Measurements from ENCODE around the gene NT5C2.
"Not testable (repeated sequence)": the region's sequence is repeated elsewhere in the genome, so short reads cannot be mapped to it uniquely, and the experiment has no call there.

Gene NT5C2

DNA sequence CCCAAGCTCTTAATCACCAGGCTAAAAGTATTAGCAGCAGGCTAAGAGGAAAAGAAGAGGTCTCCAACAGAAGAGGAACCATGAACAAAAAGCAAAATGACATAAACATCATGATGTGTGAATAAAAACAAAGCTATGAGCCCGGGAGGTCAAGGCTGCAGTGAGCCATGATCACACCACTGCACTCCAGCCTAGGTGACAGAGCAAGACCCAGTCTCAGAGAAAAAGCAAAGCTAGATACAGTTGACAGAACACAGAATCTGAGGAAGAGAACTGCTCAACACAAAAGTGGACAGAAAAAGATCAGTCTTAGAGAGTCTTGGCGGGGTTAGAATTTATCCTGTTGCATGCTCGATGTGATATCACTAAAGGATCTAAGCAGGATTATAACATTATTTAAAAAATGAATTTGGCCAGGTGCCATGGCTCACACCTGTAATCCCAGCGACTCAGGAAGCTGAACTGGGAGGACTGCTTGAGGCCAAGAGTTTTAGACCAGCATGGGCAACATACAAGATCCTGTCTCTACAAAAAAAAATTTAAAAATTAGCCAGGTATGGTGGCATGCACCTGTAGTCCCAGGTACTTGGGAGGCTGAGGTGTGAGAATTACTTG lies 37.5 kb downstream of the NT5C2 start:
- Mint-ChIP-seq H3K36me3 (peaks cover 24% of the 10 kb centered on the region), H3K27ac (no peak overlapping the region), H3K9me3 (ENCODE audit: low read depth) (no peaks in the 10 kb centered on the region), H3K4me3 (no peak overlapping the region), H3K4me1 (ENCODE audit: low read depth) (peaks cover 2% of the 10 kb centered on the region), H3K27me3 (no peaks in the 10 kb centered on the region)

DNA sequence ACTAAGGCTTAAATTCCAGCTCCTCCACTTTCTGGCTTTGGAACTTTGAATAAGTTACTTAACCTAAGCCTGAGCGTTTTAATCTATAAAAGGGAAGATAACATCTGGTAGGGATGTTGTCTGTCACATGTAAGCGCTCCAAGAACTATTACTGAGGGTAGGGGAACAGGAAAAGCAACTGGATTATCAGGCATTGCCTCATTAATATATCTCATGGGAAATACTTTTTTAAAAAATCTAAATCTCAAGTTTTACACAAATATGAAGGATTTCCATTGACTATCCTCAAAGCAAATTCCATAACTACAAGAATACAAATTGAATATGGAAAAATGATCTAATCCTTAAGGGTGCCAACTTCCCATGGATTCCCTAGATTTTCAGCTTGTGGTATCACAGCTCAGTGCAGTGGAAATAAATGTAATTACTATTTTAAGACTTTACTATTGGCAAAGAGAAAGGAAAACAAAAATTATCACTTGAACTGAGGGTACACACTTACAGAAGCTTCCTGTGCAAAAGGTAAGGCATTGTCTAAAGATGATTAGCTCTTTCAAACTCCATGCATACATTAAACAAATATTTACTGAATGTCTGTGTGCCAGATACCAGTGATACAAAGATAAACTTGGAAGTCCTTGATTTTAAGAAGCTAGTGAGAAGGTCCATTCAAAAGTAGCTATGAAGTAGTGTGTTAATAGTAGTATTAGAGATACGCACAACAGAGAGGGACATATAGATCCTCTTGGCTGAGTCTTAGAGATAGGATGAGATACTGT lies 38.4 kb downstream of the NT5C2 start:
- Mint-ChIP-seq H3K27ac (no peak overlapping the region), H3K27me3 (no peaks in the 10 kb centered on the region), H3K36me3 (peaks cover 17% of the 10 kb centered on the region), H3K4me3 (no peak overlapping the region), H3K9me3 (ENCODE audit: low read depth) (no peaks in the 10 kb centered on the region), H3K4me1 (ENCODE audit: low read depth) (peaks cover 2% of the 10 kb centered on the region)

DNA sequence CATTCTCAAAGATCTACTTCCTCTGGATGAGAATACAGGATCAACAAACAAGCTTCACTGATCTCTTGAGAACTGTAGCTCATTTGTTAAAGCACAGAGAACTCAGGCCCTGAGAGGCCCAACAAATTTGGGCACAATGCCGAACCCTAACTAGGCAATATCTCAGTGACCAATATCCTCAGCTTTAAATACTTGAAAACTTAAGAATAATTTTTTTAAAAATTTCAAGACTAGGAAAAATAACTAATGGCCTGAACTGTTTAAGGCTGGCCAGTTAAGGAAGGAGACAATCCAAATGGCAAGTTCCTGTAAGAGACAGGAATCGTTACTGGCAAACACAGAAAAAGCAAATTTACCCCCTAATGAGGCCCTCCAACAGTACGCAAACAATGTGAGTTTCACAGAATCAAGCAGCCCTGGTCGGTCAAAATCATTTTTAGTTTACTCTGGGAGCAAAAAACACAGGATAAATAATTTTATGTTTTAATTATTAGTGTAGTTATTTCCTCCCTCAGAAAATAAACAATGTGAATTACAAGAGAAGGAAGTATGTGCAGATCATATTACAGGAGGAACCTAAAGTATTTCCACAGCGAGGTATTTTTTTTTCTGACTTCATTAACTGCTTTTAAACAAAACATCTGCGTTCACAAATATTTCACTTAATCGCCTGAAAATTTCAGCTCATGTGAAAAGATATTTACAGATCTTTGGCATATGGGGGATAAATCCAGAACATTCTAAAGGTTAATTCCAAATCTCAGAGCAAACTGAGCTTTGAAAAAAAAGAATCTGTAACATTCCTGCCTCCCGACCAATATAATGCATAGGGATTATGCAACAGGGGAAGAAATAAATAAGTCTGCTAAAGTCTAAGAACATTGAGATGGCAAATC lies 39.5 kb downstream of the NT5C2 start:
- no peaks in the 10 kb centered on the region for H3K27me3 Mint-ChIP-seq
- peaks cover 4% of the 10 kb centered on the region for H3K4me1 Mint-ChIP-seq (ENCODE audit: low read depth)
- H3K9me3 Mint-ChIP-seq (ENCODE audit: low read depth), result no peaks in the 10 kb centered on the region
- H3K36me3 Mint-ChIP-seq, result peaks cover 14% of the 10 kb centered on the region
- no peak overlapping the region for H3K27ac Mint-ChIP-seq
- H3K4me3 Mint-ChIP-seq, result no peak overlapping the region

DNA sequence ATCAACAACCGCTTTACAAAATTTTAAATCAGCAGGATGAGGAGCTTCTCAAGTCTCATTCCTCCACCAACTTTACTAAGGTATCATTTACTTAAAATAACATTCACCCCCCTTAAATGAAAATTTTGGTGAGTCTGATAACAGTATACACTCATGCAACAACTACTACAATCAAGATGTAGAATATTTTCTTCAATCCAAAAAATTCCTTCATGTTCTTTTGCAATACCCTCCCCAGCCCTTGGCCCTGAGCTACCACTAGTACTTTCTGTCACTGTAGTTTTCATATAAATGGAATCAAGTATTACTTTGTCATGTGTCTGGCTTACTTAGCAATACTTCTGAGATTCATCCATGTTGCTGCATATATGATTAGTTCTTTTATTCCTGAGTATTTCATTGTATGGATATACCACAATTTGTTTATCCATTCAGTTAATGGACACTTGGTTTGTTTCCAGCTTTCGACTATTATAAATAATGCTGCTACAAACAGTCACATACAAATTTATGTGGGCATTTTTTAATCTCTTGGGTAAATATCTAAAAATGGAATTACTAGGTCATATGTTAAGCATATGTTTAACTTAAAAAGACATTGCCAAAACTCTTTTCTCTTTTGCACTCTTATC lies 43.0 kb downstream of the NT5C2 start:
- H3K4me3 Mint-ChIP-seq, result no peak overlapping the region
- H3K27me3 Mint-ChIP-seq, result no peaks in the 10 kb centered on the region
- no peaks in the 10 kb centered on the region for H3K9me3 Mint-ChIP-seq (ENCODE audit: low read depth)
- peaks cover 12% of the 10 kb centered on the region for H3K36me3 Mint-ChIP-seq
- peaks cover 7% of the 10 kb centered on the region for H3K4me1 Mint-ChIP-seq (ENCODE audit: low read depth)
- H3K27ac Mint-ChIP-seq, result no peak overlapping the region

DNA sequence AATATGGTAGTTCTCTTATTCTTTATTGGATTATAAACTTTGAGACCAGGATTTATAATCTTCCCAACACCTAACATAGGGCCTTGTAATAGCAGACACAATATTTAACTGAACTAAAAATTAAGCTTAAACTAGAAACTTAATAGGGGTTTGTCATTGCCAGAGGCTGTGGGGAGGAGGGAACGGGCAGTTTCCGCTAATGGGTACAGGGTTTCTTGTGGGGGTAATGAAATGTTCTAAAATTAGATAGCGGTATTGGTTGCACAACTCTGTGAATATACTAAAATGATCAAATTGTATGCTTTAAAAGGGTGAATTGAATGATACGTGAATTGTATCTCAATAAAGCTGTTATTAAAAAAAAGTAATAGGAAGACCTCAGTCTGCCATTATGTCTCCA lies 45.4 kb downstream of the NT5C2 start:
- no peaks in the 10 kb centered on the region for H3K27me3 Mint-ChIP-seq
- H3K4me3 Mint-ChIP-seq, result no peak overlapping the region
- H3K36me3 Mint-ChIP-seq, result peaks cover 10% of the 10 kb centered on the region
- H3K27ac Mint-ChIP-seq, result no peak overlapping the region
- H3K4me1 Mint-ChIP-seq (ENCODE audit: low read depth), result peaks cover 11% of the 10 kb centered on the region
- H3K9me3 Mint-ChIP-seq (ENCODE audit: low read depth), result no peaks in the 10 kb centered on the region

DNA sequence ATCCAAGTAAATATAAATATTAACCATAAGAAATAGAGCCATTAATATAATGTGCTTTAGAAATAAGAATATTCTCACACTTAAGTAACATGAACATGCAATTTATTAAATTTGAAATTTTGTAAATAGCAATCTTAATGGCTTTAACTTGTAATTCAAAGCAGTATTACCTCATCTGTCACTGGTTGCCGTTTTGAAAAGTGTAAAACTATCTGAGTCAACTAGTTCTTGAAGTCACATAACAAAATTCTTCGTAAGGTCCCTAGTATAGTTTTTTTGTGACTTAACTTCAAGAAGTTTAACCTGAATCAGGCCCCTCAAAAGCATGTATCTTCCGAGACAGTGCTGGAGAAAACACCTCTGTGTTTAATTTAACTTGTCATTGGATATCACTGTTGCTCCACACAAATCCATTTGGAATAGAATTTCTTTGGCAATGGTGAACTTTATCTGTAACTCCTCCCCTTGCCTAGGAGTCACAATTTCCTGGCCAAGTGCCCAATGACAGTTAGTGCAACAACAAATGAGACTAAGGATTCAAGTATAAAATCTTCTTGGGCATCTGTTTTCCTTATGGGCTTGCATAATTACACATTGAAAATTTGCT lies 47.1 kb downstream of the NT5C2 start:
- H3K9me3 Mint-ChIP-seq (ENCODE audit: low read depth), result no peaks in the 10 kb centered on the region

DNA sequence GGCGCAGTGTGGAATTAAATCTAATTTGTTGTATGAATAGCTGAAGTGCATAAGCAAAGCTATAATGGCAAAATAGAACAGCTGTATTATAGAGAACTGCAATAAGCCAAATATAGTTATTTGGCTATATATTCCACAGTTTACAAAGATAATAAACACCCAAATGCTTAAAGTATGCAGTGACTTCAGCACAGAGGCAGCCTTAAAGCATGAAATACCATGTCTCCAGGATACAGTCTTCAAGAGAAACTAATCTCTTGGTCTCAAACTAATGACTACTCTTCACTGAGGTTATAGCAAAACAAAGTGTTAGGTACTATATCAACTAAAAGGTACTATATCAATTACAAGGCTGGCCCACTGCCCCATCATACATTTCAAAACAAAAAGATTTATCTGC lies 48.0 kb downstream of the NT5C2 start:
- H3K4me1 Mint-ChIP-seq (ENCODE audit: low read depth), result peaks cover 14% of the 10 kb centered on the region
- no peaks in the 10 kb centered on the region for H3K27me3 Mint-ChIP-seq
- peaks cover 15% of the 10 kb centered on the region for H3K36me3 Mint-ChIP-seq
- H3K4me3 Mint-ChIP-seq, result no peak overlapping the region
- H3K27ac Mint-ChIP-seq, result no peak overlapping the region
- H3K9me3 Mint-ChIP-seq (ENCODE audit: low read depth), result no peaks in the 10 kb centered on the region

More for the DNA sequence above, 47.1 kb downstream of the NT5C2 start:
- Mint-ChIP-seq H3K27ac (no peak overlapping the region), H3K4me3 (no peak overlapping the region), H3K4me1 (ENCODE audit: low read depth) (peaks cover 12% of the 10 kb centered on the region), H3K36me3 (peaks cover 9% of the 10 kb centered on the region), H3K27me3 (no peaks in the 10 kb centered on the region)

DNA sequence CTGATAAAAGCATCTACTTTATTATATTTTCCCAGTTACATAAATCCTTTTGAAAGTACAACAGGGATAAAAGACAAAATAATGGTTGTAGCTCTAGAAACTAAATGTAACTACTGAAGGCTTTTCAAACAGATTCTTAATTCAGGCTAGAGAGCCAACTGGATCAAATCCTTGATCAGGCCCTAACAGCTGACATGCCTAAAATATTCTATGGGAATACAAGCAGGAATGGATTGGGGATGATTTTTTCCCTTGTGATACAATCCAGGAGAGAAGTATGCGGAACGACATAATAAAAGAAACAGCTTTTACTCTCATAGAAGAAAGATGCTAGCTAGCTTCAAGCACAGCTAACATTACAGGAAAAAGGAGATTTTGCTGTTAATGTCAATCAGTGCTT lies 49.0 kb downstream of the NT5C2 start:
- Mint-ChIP-seq H3K4me3 (no peak overlapping the region), H3K4me1 (ENCODE audit: low read depth) (peaks cover 12% of the 10 kb centered on the region), H3K27ac (no peak overlapping the region), H3K27me3 (no peaks in the 10 kb centered on the region), H3K36me3 (peaks cover 18% of the 10 kb centered on the region), H3K9me3 (ENCODE audit: low read depth) (no peaks in the 10 kb centered on the region)

DNA sequence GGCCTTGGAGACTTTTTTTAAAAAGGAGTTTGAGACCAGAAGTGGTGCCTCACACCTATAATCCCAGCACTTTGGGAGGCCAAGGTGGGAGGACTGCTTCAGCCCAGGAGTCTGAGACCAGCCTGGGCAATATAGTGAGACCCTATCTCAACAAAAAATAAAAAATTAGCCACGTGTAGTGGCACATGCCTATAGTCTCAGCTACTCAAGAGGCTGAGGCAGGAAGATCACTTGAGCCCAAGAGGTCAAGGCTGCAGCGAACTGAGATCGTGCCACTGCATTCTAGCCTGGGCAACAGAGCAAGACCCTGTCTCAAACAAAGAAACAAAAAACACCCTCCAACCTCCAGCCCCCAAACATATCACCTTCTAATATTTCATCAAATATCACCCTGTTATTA lies 49.4 kb downstream of the NT5C2 start:
- Mint-ChIP-seq H3K4me1 (ENCODE audit: low read depth) (peaks cover 12% of the 10 kb centered on the region), H3K36me3 (peaks cover 20% of the 10 kb centered on the region)
- not testable (repeated sequence) for H3K9me3 Mint-ChIP-seq (ENCODE audit: low read depth); H3K27ac Mint-ChIP-seq; H3K27me3 Mint-ChIP-seq; H3K4me3 Mint-ChIP-seq

DNA sequence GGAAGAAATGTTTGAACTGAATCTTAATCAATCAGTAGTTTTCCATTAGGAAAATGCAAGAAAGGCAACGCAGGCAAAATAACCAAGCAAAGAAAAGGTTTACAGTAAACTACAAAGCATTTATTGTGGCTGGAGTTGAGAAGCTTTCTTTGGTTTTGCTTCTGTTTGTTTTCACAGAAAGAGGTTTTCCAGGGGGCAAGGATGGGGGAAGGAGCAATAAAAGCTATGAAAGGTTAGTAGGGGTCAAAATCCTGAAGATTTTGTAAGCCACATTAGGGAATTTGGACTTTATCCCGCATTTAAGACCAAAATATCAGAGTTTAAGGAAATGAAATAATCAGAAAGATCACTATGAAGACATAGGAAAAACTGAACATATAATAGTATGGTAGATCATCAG lies 51.1 kb downstream of the NT5C2 start:
- no peak overlapping the region for H3K4me3 Mint-ChIP-seq
- H3K4me1 Mint-ChIP-seq (ENCODE audit: low read depth), result peaks cover 12% of the 10 kb centered on the region
- no peaks in the 10 kb centered on the region for H3K9me3 Mint-ChIP-seq (ENCODE audit: low read depth)
- H3K27me3 Mint-ChIP-seq, result no peaks in the 10 kb centered on the region
- peaks cover 19% of the 10 kb centered on the region for H3K36me3 Mint-ChIP-seq
- H3K27ac Mint-ChIP-seq, result no peak overlapping the region

DNA sequence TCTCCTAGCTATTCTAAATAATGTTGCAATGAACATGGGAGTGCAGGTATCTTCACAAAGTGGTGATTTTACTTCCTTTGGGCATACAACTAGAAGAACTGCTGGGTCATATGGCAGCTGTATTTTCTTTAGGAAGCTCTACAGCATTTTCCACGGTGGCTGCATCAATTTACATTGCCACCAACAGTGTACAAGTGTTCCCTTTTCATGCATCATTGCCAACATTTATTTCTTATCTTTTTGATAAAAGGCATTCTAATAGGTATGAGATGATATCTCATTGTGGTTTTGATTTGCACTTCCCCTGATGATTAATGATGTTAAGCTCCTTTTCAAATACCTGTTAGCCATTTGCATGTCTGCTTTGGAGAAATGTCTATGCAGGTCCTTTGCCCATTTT lies 52.6 kb downstream of the NT5C2 start:
- no peaks in the 10 kb centered on the region for H3K27me3 Mint-ChIP-seq
- no peak overlapping the region for H3K27ac Mint-ChIP-seq
- H3K9me3 Mint-ChIP-seq (ENCODE audit: low read depth), result no peaks in the 10 kb centered on the region
- no peak overlapping the region for H3K4me3 Mint-ChIP-seq
- H3K4me1 Mint-ChIP-seq (ENCODE audit: low read depth), result peaks cover 10% of the 10 kb centered on the region
- peaks cover 22% of the 10 kb centered on the region for H3K36me3 Mint-ChIP-seq

DNA sequence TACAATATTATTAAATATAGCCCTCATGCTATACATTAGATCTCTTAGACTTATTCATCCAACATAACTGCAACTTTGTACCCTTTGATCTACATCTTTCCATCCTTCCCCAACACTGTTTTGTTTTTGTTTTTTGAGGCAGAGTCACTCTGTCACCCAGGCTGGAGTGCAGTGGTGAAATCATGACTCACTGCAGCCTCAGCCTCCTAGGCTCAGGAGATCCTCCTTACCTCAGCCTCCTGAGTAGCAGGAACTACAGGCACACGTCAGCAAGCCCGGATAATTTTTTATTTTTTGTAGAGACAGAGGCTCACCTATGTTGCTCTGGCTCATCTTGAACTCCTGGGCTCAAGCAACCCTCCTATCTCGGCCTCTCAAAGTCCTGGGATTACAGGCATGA lies 53.3 kb downstream of the NT5C2 start:
- Mint-ChIP-seq H3K9me3 (ENCODE audit: low read depth) (no peaks in the 10 kb centered on the region), H3K36me3 (peaks cover 27% of the 10 kb centered on the region), H3K4me3 (no peak overlapping the region), H3K27ac (no peak overlapping the region), H3K4me1 (ENCODE audit: low read depth) (peaks cover 16% of the 10 kb centered on the region), H3K27me3 (no peaks in the 10 kb centered on the region)

DNA sequence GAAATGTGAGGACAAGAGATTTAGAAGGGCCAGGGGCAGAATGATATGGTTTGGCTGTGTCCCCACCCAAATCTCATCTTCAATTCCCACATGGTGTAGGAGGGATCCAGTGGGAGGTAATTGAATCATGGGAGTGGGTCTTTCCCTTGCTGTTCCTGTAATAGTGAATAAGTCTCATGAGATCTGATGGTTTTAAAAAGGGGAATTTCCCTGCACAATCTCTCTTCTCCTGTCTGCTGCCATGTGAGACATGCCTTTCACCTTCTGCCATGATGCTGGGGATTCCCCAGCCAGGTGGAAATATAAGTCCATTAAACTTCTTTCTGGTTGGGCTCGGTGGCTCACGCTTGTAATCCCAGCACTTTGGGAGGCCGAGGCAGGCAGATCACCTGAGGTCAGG lies 57.9 kb downstream of the NT5C2 start:
- peak overlapping the region; percentile 64 for H3K27ac Mint-ChIP-seq
- peak overlapping the region; percentile 6 for H3K4me3 Mint-ChIP-seq
- H3K27me3 Mint-ChIP-seq; H3K9me3 Mint-ChIP-seq (ENCODE audit: low read depth): not testable (repeated sequence)
- H3K4me1 Mint-ChIP-seq (ENCODE audit: low read depth), result peaks cover 19% of the 10 kb centered on the region
- H3K36me3 Mint-ChIP-seq, result peaks cover 30% of the 10 kb centered on the region

DNA sequence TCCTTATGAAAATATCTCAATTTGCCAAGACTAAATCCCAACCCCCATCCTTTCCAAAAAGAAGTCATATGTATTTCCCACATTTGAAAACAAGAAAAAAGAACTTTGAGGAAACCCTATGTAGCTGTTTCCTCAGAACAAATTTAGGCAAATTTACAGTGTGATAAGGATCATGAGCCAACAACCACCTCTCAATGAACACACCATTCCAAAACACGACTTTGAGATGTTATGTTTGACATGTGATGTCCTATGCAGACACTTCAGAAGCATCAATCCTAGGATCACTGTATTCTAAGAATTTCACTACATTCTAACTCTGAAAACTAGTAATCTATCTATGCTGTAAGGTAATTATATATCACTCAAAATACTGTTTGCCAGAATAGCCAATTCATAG lies 62.2 kb downstream of the NT5C2 start:
- H3K27ac Mint-ChIP-seq, result no peak overlapping the region
- H3K4me3 Mint-ChIP-seq, result no peak overlapping the region
- H3K36me3 Mint-ChIP-seq, result peaks cover 19% of the 10 kb centered on the region
- no peaks in the 10 kb centered on the region for H3K9me3 Mint-ChIP-seq (ENCODE audit: low read depth)
- H3K4me1 Mint-ChIP-seq (ENCODE audit: low read depth), result peaks cover 18% of the 10 kb centered on the region
- H3K27me3 Mint-ChIP-seq, result no peaks in the 10 kb centered on the region
